Activated CD4-positive, alpha-beta T cell treated with anti-CD3 and anti-CD28 coated beads, Interleukin-2, amount 50 U/mL, for 1 hour (primary cell): ENCODE results near the gene LAMA2.

ENCODE experiments used
- DNase-seq: peaks from one replicate; pipeline ENCODE4 v3.0.0-alpha.2; 2020

LAMA2 gene

GRCh38 chr6:129098061-129098553 lies 215.2 kb downstream of the LAMA2 start:
- no peak for DNase-seq

GRCh38 chr6:129099696-129100095 lies 216.8 kb downstream of the LAMA2 start:
- no peak for DNase-seq

- DNase-seq: no peak
Measured at GRCh38 chr6:129100164-129100563, 217.2 kb downstream of the LAMA2 start.

- no peak for DNase-seq
Measured at GRCh38 chr6:129102741-129103140, 219.8 kb downstream of the LAMA2 start.

GRCh38 chr6:129104131-129104530 lies 221.2 kb downstream of the LAMA2 start:
- DNase-seq: no peak

GRCh38 chr6:129104560-129104959 lies 221.6 kb downstream of the LAMA2 start:
- DNase-seq: no peak

GRCh38 chr6:129105035-129105434 lies 222.1 kb downstream of the LAMA2 start:
- no peak for DNase-seq

GRCh38 chr6:129105793-129106192 lies 222.9 kb downstream of the LAMA2 start:
- DNase-seq: no peak

GRCh38 chr6:129108337-129108736 lies 225.4 kb downstream of the LAMA2 start:
- DNase-seq: no peak

GRCh38 chr6:129110690-129111343 lies 227.9 kb downstream of the LAMA2 start:
- DNase-seq: no peak

- no peak for DNase-seq
Measured at GRCh38 chr6:129111346-129111745, 228.4 kb downstream of the LAMA2 start.

GRCh38 chr6:129111853-129112252 lies 228.9 kb downstream of the LAMA2 start:
- DNase-seq: no peak

GRCh38 chr6:129112591-129112990 lies 229.7 kb downstream of the LAMA2 start:
- DNase-seq: no peak

GRCh38 chr6:129113637-129114036 lies 230.7 kb downstream of the LAMA2 start:
- no peak for DNase-seq

GRCh38 chr6:129114636-129115391 lies 231.9 kb downstream of the LAMA2 start:
- DNase-seq: no peak

- no peak for DNase-seq
Measured at GRCh38 chr6:129115471-129115870, 232.5 kb downstream of the LAMA2 start.

GRCh38 chr6:129117355-129117754 lies 234.4 kb downstream of the LAMA2 start:
- no peak for DNase-seq

- DNase-seq: no peak
Measured at GRCh38 chr6:129120856-129121638, 238.1 kb downstream of the LAMA2 start.

GRCh38 chr6:129124347-129124746 lies 241.4 kb downstream of the LAMA2 start:
- DNase-seq: no peak

- no peak for DNase-seq
Measured at GRCh38 chr6:129130106-129130505, 247.2 kb downstream of the LAMA2 start.

- DNase-seq: no peak
Measured at GRCh38 chr6:129130959-129131681, 248.2 kb downstream of the LAMA2 start.

- no peak for DNase-seq
Measured at GRCh38 chr6:129133770-129134192, 250.8 kb downstream of the LAMA2 start.

- DNase-seq: no peak
Measured at GRCh38 chr6:129134535-129134934, 251.6 kb downstream of the LAMA2 start.
